Prostate gland (tissue), 2 donors: ENCODE data around the gene ICA1. TPM values are rescaled to one million over a fixed set of nuclear protein-coding genes. Genes with fewer than 3 reads are reported as not detected.

Experiments
- DNase-seq: peaks from one replicate; pipeline ENCODE4 v3.0.0-alpha.2; 2019; ENCODE audit warnings: low spot score
- H3K27ac ChIP-seq, 2 donors: fragments of 200-600 bp; sonication (generic); 2 replicates each; pipeline ENCODE4 v1.5.1; 2017 to 2019
- H3K27me3 ChIP-seq: fragments of 200-600 bp; sonication (generic); replicated peaks from 2 replicates; pipeline ENCODE4 v1.5.1; 2019; ENCODE audit not compliant: insufficient read depth
- H3K36me3 ChIP-seq, 2 donors: fragments of 200-600 bp; sonication (generic); 1 replicate in 1 of 2; 2 replicates in 1 of 2; pipeline versions ENCODE4 v1.5.1 to v1.8.1; 2017 to 2019
- H3K4me1 ChIP-seq: fragments of 200-600 bp; sonication (generic); replicated peaks from 2 replicates; pipeline ENCODE4 v1.5.1; 2019
- H3K4me3 ChIP-seq, 2 donors: fragments of 200-600 bp; sonication (generic); 2 replicates each; pipeline ENCODE4 v1.5.1; 2017 to 2019
- H3K9me3 ChIP-seq: fragments of 200-600 bp; sonication (generic); 2 replicates; pipeline ENCODE4 v1.5.1; 2017
- CTCF ChIP-seq, 4 experiments: fragments of 200-600 bp in 2 of 4; fragments of 450-650 bp in 2 of 4; sonication (generic) in 2 of 4; IDR thresholded peaks; 1 replicate in 3 of 4; 2 replicates in 1 of 4; pipeline ENCODE4 v1.5.1; 2016 to 2019; ENCODE audit warnings: antibody characterized with exemption in 4 of 4, mild to moderate bottlenecking in 2 of 4, moderate library complexity in 2 of 4
- POLR2A ChIP-seq: fragments of 450-650 bp; IDR thresholded peaks from one replicate; pipeline ENCODE4 v1.6.1; 2016; ENCODE audit warnings: antibody characterized with exemption, mild to moderate bottlenecking
- POLR2AphosphoS5 ChIP-seq: sonication (generic); formaldehyde crosslinking; IDR thresholded peaks from one replicate; pipeline ENCODE4 v1.6.1; 2017; ENCODE audit warnings: antibody characterized with exemption
- WGBS: methylation state at CpG from one replicate; pipeline ENCODE4 v1.1.5; 2018; 5-methylcytosine and 5-hydroxymethylcytosine counted together
- intact Hi-C: fragments of 100-400 bp; cut with DNase I; formaldehyde crosslinking; loops from one replicate; pipeline ENCODE4 v1.14.2; 2022
- total RNA-seq, 2 donors: library from RNA; depleted of rRNA; stranded (reverse); fragments of >200 nt; gene quantifications; one replicate each; pipeline ENCODE4 v1.1.0, GENCODE V29; 2016

Gene ICA1
- total RNA-seq, 2 donors from 2014 or later, result 49.1 to 51.0 TPM

DNA sequence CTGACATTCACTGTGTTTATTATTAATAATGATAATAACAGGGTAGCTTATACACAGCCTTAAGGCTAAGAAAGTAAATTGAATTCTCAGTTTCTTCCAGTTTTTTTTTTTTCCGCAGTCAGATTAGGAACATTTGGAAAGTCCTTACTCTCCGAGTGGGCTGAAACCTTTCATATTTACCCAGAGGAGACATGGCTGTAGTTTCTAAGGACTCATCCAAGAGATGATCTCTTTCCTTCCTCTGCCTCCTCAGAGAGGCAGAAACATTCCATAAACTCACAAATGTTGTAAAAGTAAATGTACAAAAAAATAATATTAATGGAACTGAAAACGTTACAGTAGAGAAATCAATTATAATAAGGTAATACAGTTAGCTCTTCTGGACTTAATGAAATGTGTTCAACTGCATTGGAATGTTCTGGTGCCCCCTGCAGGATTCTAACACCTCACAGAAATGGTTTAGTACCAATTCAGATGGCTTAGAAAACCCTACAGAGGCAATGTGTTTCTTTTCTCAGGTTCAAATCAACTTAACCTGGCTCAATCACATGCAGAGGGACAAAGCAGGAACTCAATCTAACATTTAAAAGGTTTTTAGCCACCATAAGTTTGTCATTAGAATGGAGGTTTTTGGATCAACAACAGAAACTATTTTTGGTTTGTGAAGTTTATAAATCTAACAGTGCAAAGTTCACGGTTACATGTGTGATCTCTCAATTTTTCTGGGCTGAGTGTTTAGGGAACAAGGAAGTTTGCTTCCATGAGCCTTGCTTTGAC is 71.7 kb downstream of the ICA1 start:
- no peak for TF ChIP-seq POLR2A
- no peak for TF ChIP-seq POLR2AphosphoS5
- peak in 3 of 4 experiments; percentile 33 to 58 (median 58) for TF ChIP-seq CTCF (IDR thresholded peaks at IDR 0.05)
- peak; percentile 42 for DNase-seq
- H3K36me3 ChIP-seq, result no peaks in the 10 kb centered on the region
- no peak overlapping the region for H3K27ac ChIP-seq
- 29% methylated on average over 4 of the region's 4 CpGs for WGBS
- no peak overlapping the region for H3K4me3 ChIP-seq
- H3K27me3 ChIP-seq, result no peaks in the 10 kb centered on the region
- intact Hi-C loops, result no loop called here
- no peaks in the 10 kb centered on the region for H3K4me1 ChIP-seq
- no peaks in the 10 kb centered on the region for H3K9me3 ChIP-seq

- Histone ChIP-seq H3K27ac (no peak overlapping the region), H3K9me3 (no peaks in the 10 kb centered on the region), H3K4me3 (no peak overlapping the region), H3K36me3 (no peaks in the 10 kb centered on the region), H3K27me3 (no peaks in the 10 kb centered on the region), H3K4me1 (no peaks in the 10 kb centered on the region)
- 80% methylated on average over 7 of the region's 7 CpGs for WGBS
- TF ChIP-seq POLR2A (no peak), POLR2AphosphoS5 (no peak), CTCF (IDR thresholded peaks at IDR 0.05) (no peak)
- DNase-seq, result no peak
- intact Hi-C loops, result no loop called here
Measured at GRCh38 chr7:8189625-8190024, 72.3 kb downstream of the ICA1 start.

- intact Hi-C loops, result no loop called here
- no peaks in the 10 kb centered on the region for H3K36me3 ChIP-seq
- no peaks in the 10 kb centered on the region for H3K4me1 ChIP-seq
- no peak overlapping the region for H3K4me3 ChIP-seq
- TF ChIP-seq POLR2A (no peak), CTCF (IDR thresholded peaks at IDR 0.05) (no peak)
- no peaks in the 10 kb centered on the region for H3K9me3 ChIP-seq
- no peaks in the 10 kb centered on the region for H3K27me3 ChIP-seq
- 77% methylated on average over 4 of the region's 4 CpGs for WGBS
- DNase-seq, result no peak
- no peak overlapping the region for H3K27ac ChIP-seq
Measured at GRCh38 chr7:8185926-8186683, 75.9 kb downstream of the ICA1 start.

GRCh38 chr7:8184221-8184620 is 77.7 kb downstream of the ICA1 start:
- no peaks in the 10 kb centered on the region for H3K36me3 ChIP-seq
- DNase-seq, result no peak
- H3K27me3 ChIP-seq, result no peaks in the 10 kb centered on the region
- no peak overlapping the region for H3K4me3 ChIP-seq
- intact Hi-C loops, result no loop called here
- WGBS, result 95% methylated on average over 2 of the region's 2 CpGs
- H3K9me3 ChIP-seq, result no peaks in the 10 kb centered on the region
- H3K4me1 ChIP-seq, result no peaks in the 10 kb centered on the region
- no peak overlapping the region for H3K27ac ChIP-seq
- TF ChIP-seq POLR2AphosphoS5 (no peak), CTCF (IDR thresholded peaks at IDR 0.05) (no peak), POLR2A (no peak)
